KOPT-K1 (cell line): Measurements from ENCODE around the gene ATP6V1F.
"Not testable (repeated sequence)": the region's sequence is repeated elsewhere in the genome, so short reads cannot be mapped to it uniquely, and the experiment has no call there.

Source experiments
- H3K27ac ChIP-seq: fragments of 200-600 bp; sonication (generic); 2 replicates; pipeline ENCODE4 v1.5.1; 2016; ENCODE audit warnings: antibody characterized with exemption, mild to moderate bottlenecking, low read depth, low read length; ENCODE audit not compliant: poor library complexity, severe bottlenecking
- H3K36me3 ChIP-seq: fragments of 200-600 bp; sonication (generic); 2 replicates; pipeline ENCODE4 v1.5.1; 2017; ENCODE audit warnings: antibody characterized with exemption, mild to moderate bottlenecking, low read length, moderate library complexity; ENCODE audit not compliant: insufficient read depth
- H3K9me3 ChIP-seq: fragments of 200-600 bp; sonication (generic); 2 replicates; pipeline ENCODE4 v1.5.1; 2017; ENCODE audit warnings: antibody characterized with exemption, low read length, mild to moderate bottlenecking; ENCODE audit not compliant: insufficient read depth, poor library complexity, severe bottlenecking

The ATP6V1F gene

GRCh38 chr7:128906001-128906765 is 43.5 kb downstream of the ATP6V1F start:
- H3K36me3 ChIP-seq: no peaks in the 10 kb centered on the region
- H3K9me3 ChIP-seq: no peaks in the 10 kb centered on the region
- H3K27ac ChIP-seq: no peak overlapping the region

- no peaks in the 10 kb centered on the region for H3K36me3 ChIP-seq
- H3K9me3 ChIP-seq: no peaks in the 10 kb centered on the region
- no peak overlapping the region for H3K27ac ChIP-seq
Observed at GRCh38 chr7:128906766-128907559, 44.3 kb downstream of the ATP6V1F start.

GRCh38 chr7:128908750-128909624 is 46.3 kb downstream of the ATP6V1F start:
- Histone ChIP-seq H3K36me3 (no peaks in the 10 kb centered on the region), H3K27ac (no peak overlapping the region), H3K9me3 (no peaks in the 10 kb centered on the region)

GRCh38 chr7:128909625-128910568 is 47.2 kb downstream of the ATP6V1F start:
- Histone ChIP-seq H3K9me3 (no peaks in the 10 kb centered on the region), H3K36me3 (no peaks in the 10 kb centered on the region), H3K27ac (no peak overlapping the region)

GRCh38 chr7:128910569-128910945 is 47.9 kb downstream of the ATP6V1F start, which contains the start of gene KCP:
Gene KCP (minus strand): TSS chr7:128910709. CDS start chr7:128910676, 33 bp downstream.
- H3K36me3 ChIP-seq: no peaks in the 10 kb centered on the region
- no peak within 1 kb of the TSS for H3K27ac ChIP-seq
- no peaks in the 10 kb centered on the region for H3K9me3 ChIP-seq

GRCh38 chr7:128911423-128912031 is 48.9 kb downstream of the ATP6V1F start:
- H3K27ac ChIP-seq: no peak overlapping the region
- H3K9me3 ChIP-seq: no peaks in the 10 kb centered on the region
- no peaks in the 10 kb centered on the region for H3K36me3 ChIP-seq

GRCh38 chr7:128912281-128912680 is 49.6 kb downstream of the ATP6V1F start:
- H3K27ac ChIP-seq: no peak overlapping the region
- no peaks in the 10 kb centered on the region for H3K9me3 ChIP-seq
- no peaks in the 10 kb centered on the region for H3K36me3 ChIP-seq

GRCh38 chr7:128912709-128913495 is 50.2 kb downstream of the ATP6V1F start:
- not testable (repeated sequence) for H3K27ac ChIP-seq, H3K9me3 ChIP-seq, H3K36me3 ChIP-seq

- Histone ChIP-seq H3K36me3 (no peaks in the 10 kb centered on the region), H3K9me3 (no peaks in the 10 kb centered on the region), H3K27ac (no peak overlapping the region)
Observed at GRCh38 chr7:128913870-128914565, 51.4 kb downstream of the ATP6V1F start.

- no peaks in the 10 kb centered on the region for H3K36me3 ChIP-seq
- no peak overlapping the region for H3K27ac ChIP-seq
- H3K9me3 ChIP-seq: no peaks in the 10 kb centered on the region
Observed at GRCh38 chr7:128914566-128915151, 52.0 kb downstream of the ATP6V1F start.

- H3K27ac ChIP-seq: no peak overlapping the region
- H3K36me3 ChIP-seq: no peaks in the 10 kb centered on the region
- no peaks in the 10 kb centered on the region for H3K9me3 ChIP-seq
Observed at GRCh38 chr7:128915271-128915819, 52.7 kb downstream of the ATP6V1F start.
